GM10266 (cell line): ENCODE measurements around the gene DPYSL4.

Source experiments
- DNase-seq: peaks from one replicate; pipeline ENCODE4 v3.0.0; 2012; ENCODE audit errors: extremely low spot score
- CTCF ChIP-seq: IDR thresholded peaks from 2 replicates; pipeline ENCODE4 v1.5.1; 2012; ENCODE audit warnings: mild to moderate bottlenecking, low read depth; ENCODE audit not compliant: control insufficient read depth, insufficient read depth; ENCODE audit errors: missing control alignments

DPYSL4 gene

GRCh38 chr10:132245056-132245455, 58.3 kb downstream of the DPYSL4 start:
- DNase-seq, result no peak
- TF ChIP-seq CTCF, result no peak

GRCh38 chr10:132246296-132246695, 59.5 kb downstream of the DPYSL4 start:
- TF ChIP-seq CTCF, result no peak
- DNase-seq, result no peak

- TF ChIP-seq CTCF, result no peak
- DNase-seq, result no peak
These were observed 61.2 kb downstream of the DPYSL4 start for GRCh38 chr10:132247943-132248342.

GRCh38 chr10:132248455-132249225, 61.9 kb downstream of the DPYSL4 start:
- TF ChIP-seq CTCF, result no peak
- peak; percentile 90 for DNase-seq

GRCh38 chr10:132249226-132249724, 62.5 kb downstream of the DPYSL4 start:
- no peak for TF ChIP-seq CTCF
- no peak for DNase-seq

- no peak for TF ChIP-seq CTCF
- DNase-seq, result no peak
These were observed 63.2 kb downstream of the DPYSL4 start for GRCh38 chr10:132249824-132250375.
